GM12891 (cell line): Measurements from ENCODE around the gene ZFAND3.

Source experiments
- DNase-seq: peaks from one replicate; pipeline ENCODE4 v3.0.0; 2011; ENCODE audit warnings: low spot score; ENCODE audit not compliant: insufficient read length
- FAIRE-seq: peaks from 2 replicates; lab custom pipeline; 2011; peaks lifted over from hg19 to GRCh38; lab: Jason Lieb, UNC
- PAX5 ChIP-seq: IDR thresholded peaks from 2 replicates; pipeline ENCODE4 v1.6.1; 2011; ENCODE audit warnings: low read length, moderate library complexity, mild to moderate bottlenecking; ENCODE audit not compliant: insufficient read depth, severe bottlenecking
- POLR2A ChIP-seq: IDR thresholded peaks from 2 replicates; pipeline ENCODE4 v1.6.1; 2011; ENCODE audit warnings: low read depth, low read length, control low read depth
- POLR2AphosphoS5 ChIP-seq: IDR thresholded peaks from 2 replicates; pipeline ENCODE4 v1.6.1; 2011; ENCODE audit warnings: low read depth, low read length, control low read depth
- POU2F2 ChIP-seq: IDR thresholded peaks from 2 replicates; pipeline ENCODE4 v1.6.1; 2011; ENCODE audit warnings: low read depth, mild to moderate bottlenecking, control low read depth, low read length, moderate library complexity
- SPI1 ChIP-seq: IDR thresholded peaks from 2 replicates; pipeline ENCODE4 v1.6.1; 2011; ENCODE audit warnings: low read depth, low read length, control low read depth
- TAF1 ChIP-seq: IDR thresholded peaks from 2 replicates; pipeline ENCODE4 v1.6.1; 2011; ENCODE audit warnings: low read depth, low read length, control low read depth

Gene ZFAND3

DNA sequence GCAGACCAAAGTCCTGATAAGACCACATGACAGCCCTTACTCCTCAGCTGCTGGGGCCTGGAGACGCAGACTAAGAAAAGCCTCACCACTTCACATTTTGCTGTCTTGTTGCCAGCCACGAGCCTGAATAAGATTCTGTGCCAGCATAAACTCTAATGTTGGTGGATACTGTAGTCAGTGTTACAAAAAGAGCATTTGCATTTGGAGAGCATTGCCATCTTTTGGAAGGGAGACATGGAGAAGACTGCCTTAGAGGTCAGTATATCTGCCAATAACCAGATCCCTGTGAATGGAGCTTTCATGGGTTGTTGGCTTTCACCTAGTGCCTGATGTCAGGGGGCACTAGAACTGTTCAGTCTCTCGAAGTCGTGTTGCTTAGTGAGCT, 315.2 kb downstream of the ZFAND3 start:
- no peak for TF ChIP-seq POU2F2
- no peak for DNase-seq
- FAIRE-seq, result no peak

- no peak for FAIRE-seq
- no peak for DNase-seq
- TF ChIP-seq TAF1 (no peak), POLR2A (no peak), PAX5 (no peak), POLR2AphosphoS5 (no peak), POU2F2 (no peak), SPI1 (no peak)
Measured at GRCh38 chr6:38136547-38136946, 317.0 kb downstream of the ZFAND3 start.

GRCh38 chr6:38137608-38138265, 318.2 kb downstream of the ZFAND3 start:
- DNase-seq (no peak), FAIRE-seq (no peak)
- TF ChIP-seq TAF1, result no peak
- no peak for TF ChIP-seq PAX5
- no peak for TF ChIP-seq POU2F2
- no peak for TF ChIP-seq POLR2A
- no peak for TF ChIP-seq POLR2AphosphoS5

DNA sequence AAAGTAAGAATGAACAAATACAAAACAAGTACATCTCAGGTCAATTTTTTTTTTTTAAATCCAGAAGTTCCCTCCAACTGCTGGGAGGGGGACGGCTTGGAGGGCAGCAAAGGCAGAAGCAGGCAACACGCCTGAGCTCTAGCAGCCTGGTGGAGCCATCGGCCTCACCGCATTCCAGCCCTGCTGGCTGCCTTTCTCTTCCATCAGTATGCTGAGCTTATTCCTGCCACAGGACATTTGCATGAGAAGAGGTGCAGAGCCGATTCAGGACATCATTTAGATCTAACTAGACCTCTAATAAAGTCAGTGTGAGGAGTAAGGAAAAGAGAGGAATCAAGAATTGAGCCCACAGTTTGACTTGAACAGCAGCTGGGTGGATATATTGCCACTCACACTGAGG, 318.8 kb downstream of the ZFAND3 start:
- FAIRE-seq, result no peak
- TF ChIP-seq SPI1 (no peak), POLR2AphosphoS5 (no peak), PAX5 (no peak), TAF1 (no peak)
- DNase-seq, result no peak

GRCh38 chr6:38141085-38141484, 321.6 kb downstream of the ZFAND3 start:
- FAIRE-seq, result no peak
- no peak for DNase-seq
- no peak for TF ChIP-seq SPI1
- TF ChIP-seq TAF1, result no peak
- no peak for TF ChIP-seq POLR2A

- DNase-seq (no peak), FAIRE-seq (no peak)
- TF ChIP-seq POLR2AphosphoS5 (no peak), POU2F2 (no peak), SPI1 (no peak), TAF1 (no peak), PAX5 (no peak), POLR2A (no peak)
Measured at GRCh38 chr6:38141716-38142115, 322.2 kb downstream of the ZFAND3 start.

GRCh38 chr6:38142178-38142902, 322.8 kb downstream of the ZFAND3 start:
- DNase-seq (no peak), FAIRE-seq (no peak)
- no peak for TF ChIP-seq POLR2AphosphoS5
- no peak for TF ChIP-seq POU2F2
- no peak for TF ChIP-seq PAX5
- TF ChIP-seq POLR2A, result no peak
- TF ChIP-seq TAF1, result no peak
- no peak for TF ChIP-seq SPI1

- FAIRE-seq, result no peak
- TF ChIP-seq POLR2A (no peak), TAF1 (no peak), SPI1 (no peak), PAX5 (no peak), POLR2AphosphoS5 (no peak), POU2F2 (no peak)
- DNase-seq, result no peak
Measured at GRCh38 chr6:38143191-38144150, 323.9 kb downstream of the ZFAND3 start.

GRCh38 chr6:38144365-38144945, 324.9 kb downstream of the ZFAND3 start:
- FAIRE-seq, result no peak
- no peak for DNase-seq
- TF ChIP-seq POLR2A, result no peak
- no peak for TF ChIP-seq SPI1
- TF ChIP-seq POLR2AphosphoS5, result no peak
- TF ChIP-seq TAF1, result no peak
- no peak for TF ChIP-seq PAX5
- TF ChIP-seq POU2F2, result no peak
